Urinary bladder (tissue), 4 donors: ENCODE measurements around the gene SPATA16. TPM values are rescaled to one million over a fixed set of nuclear protein-coding genes. Genes with fewer than 3 reads are reported as not detected.

Source experiments
- DNase-seq: peaks from one replicate; pipeline ENCODE4 v3.0.0-alpha.2; 2015; ENCODE audit errors: extremely low spot score
- H3K27ac ChIP-seq: one replicate; pipeline ENCODE4 v1.5.1; 2013; ENCODE audit warnings: low read depth, mild to moderate bottlenecking, moderate library complexity
- H3K36me3 ChIP-seq: one replicate; pipeline ENCODE4 v1.6.1; 2013; ENCODE audit warnings: mild to moderate bottlenecking, moderate library complexity; ENCODE audit not compliant: insufficient read depth
- H3K4me1 ChIP-seq: one replicate; pipeline ENCODE4 v1.6.1; 2013; ENCODE audit warnings: mild to moderate bottlenecking, moderate library complexity; ENCODE audit not compliant: insufficient read depth
- H3K4me3 ChIP-seq: one replicate; pipeline ENCODE4 v1.5.1; 2013; ENCODE audit warnings: low read depth, low read length
- WGBS: extraction: QIAGEN DNeasy Blood & Tissue Kit; methylation state at CpG from one replicate; pipeline ENCODE4 v1.1.7; 2013; 5-methylcytosine and 5-hydroxymethylcytosine counted together
- polyA plus RNA-seq: library from polyadenylated mRNA; stranded (reverse); fragments of 200-250 nt; gene quantifications from one replicate; pipeline ENCODE4 v1.2.3, GENCODE V29; 2013
- total RNA-seq: library from RNA; depleted of rRNA; stranded (reverse); fragments of >200 nt; gene quantifications from one replicate; pipeline ENCODE4 v1.2.3, GENCODE V29; 2014
- donor health status: healthy with polysubstance abuse.
- donor health status: healthy.

SPATA16 gene
- total and polyA plus RNA-seq, 2 donors = not detected

DNA sequence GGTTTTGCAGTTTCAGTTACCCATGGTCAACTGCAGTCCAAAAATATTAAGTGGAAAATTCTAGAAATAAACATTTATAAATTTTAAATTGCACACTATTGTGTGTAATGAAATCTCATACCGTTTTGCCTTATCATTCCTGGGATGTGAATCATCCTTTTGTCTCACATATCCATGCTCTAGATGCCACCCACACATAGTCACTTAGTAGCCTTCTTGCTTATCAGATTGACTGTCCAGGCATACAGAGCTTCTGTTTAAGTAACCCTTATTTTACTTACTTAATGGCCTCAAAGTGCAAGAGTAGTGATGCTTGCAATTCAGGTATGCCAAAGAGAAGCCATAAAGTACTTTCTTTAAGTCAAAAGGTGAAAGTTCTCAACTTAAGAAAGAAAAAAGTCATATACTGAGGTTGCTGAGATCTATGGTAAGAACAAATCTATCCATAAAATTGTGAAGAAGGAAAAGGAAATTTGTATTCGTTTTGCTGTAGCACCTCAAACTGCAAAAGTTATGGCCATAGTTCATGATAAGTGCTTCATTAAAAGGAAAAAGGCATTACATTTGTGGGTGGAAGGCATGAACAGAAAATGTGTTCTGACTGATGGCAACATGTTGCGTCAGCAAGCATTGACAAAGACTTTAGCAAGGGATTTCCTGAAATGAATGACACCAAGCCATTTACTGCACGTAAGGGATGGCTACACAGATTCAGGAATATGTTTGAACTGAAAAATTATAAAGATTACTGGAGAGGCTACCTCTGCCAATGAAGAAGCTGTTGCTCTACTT lies 43.8 kb downstream of the SPATA16 start:
- Histone ChIP-seq H3K4me3 (no peak overlapping the region), H3K36me3 (no peaks in the 10 kb centered on the region), H3K4me1 (no peaks in the 10 kb centered on the region), H3K27ac (no peak overlapping the region)
- no peak for DNase-seq
- 73% methylated on average over 4 of the region's 4 CpGs for WGBS

DNA sequence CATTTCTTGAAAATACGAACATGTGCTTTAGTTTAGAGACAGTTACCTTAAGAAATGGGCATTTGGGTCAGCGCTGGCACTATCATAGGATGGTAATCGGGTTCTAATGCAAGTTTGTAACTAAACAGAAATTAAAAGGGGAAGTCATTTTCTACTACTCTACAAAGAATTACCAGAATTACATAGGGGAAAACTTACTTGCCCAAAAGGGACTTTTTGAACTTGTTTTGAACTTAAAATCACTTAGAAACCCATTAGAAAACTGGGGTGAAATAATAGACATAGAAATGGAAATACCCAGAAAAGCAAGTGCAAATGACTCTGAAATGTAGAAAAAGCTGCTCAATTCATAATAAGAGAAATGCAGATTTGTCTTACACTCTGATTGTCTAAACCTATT lies 44.9 kb downstream of the SPATA16 start:
- WGBS = 90% methylated on average over 3 of the region's 3 CpGs
- no peaks in the 10 kb centered on the region for H3K4me1 ChIP-seq
- no peaks in the 10 kb centered on the region for H3K36me3 ChIP-seq
- no peak for DNase-seq
- no peak overlapping the region for H3K4me3 ChIP-seq
- H3K27ac ChIP-seq = no peak overlapping the region

DNA sequence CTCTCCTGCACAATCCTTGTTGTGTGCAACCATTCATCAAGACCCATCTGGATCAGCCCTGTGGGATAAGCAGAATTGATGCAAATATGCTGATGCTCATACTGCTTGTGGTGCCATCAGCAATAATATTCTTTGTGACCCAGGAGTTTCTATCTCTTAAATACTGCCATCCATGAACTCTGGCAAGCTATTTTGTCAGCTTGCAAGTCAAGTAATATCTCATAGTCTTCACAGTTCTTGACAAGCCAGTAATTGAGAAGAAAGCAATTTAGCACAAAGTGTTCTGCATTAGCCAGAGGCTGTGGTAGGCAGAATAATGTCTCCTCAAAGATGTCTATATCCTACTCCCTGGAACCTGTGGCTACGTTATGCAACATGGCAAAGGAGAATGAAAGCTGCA lies 49.0 kb downstream of the SPATA16 start:
- no peak overlapping the region for H3K4me3 ChIP-seq
- DNase-seq = no peak
- no peaks in the 10 kb centered on the region for H3K4me1 ChIP-seq
- no peak overlapping the region for H3K27ac ChIP-seq
- 81% methylated on average over 1 of the region's 1 CpG for WGBS
- no peaks in the 10 kb centered on the region for H3K36me3 ChIP-seq

DNA sequence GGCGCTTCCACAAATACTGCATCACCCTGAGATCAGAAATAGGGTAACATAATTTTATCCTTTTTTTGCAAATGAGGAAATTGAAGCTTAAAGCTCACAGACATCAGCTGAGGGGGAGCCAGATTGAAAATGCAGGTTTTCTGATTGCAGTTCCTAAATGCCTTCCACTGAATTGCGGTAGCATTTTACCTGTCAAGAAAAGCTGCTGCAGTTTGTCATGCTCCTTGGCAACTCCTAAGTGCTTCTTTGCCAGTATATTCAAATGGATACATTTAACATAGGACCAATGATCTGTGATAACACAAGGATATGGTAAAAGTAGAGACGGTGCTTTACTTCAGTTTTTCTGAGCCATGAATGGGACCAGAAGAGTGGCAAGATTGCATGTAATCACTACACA lies 50.5 kb downstream of the SPATA16 start:
- Histone ChIP-seq H3K27ac (no peak overlapping the region), H3K4me1 (no peaks in the 10 kb centered on the region), H3K4me3 (no peak overlapping the region), H3K36me3 (no peaks in the 10 kb centered on the region)
- no peak for DNase-seq
- WGBS = 75% methylated on average over 3 of the region's 3 CpGs

DNA sequence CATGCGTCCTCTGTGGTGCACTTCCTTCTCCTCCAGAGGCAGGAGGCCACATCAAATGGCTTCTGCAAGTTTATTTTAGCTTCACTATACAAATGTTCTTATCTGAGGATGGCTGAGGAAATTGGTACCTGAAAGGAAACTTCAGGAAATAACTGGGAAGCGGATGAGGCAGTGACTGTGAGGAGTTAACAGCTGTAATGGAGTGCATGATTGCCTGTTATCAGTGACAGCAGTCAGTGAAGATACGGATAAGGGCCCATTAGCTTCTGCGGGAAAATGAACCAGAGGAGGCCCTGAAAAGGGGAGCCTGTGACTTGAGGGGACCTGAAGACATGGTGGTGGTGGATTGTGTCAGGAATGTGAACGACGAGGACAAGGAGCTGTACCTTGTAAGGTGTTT lies 51.8 kb downstream of the SPATA16 start:
- no peaks in the 10 kb centered on the region for H3K36me3 ChIP-seq
- no peak overlapping the region for H3K27ac ChIP-seq
- WGBS = 49% methylated on average over 6 of the region's 6 CpGs

DNA sequence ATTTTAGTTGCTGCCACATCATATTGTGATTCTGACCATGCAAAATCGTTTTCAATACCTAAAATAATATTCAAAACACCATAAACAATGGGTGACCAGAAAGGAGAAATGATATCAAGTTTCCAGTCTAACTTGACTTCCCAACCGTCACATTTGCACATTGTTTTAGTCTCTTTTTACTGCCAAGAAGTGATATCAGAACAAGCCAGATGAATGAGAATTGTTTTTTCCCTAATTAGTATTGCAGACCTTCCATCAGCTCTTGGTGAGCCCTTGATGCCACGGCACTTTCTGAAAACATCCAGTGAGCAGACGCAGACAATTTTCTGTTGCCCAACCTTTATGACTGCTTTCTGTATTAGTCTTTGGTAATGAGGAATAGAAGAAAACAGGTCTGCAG lies 62.5 kb downstream of the SPATA16 start:
- DNase-seq = no peak
- Histone ChIP-seq H3K4me1 (no peaks in the 10 kb centered on the region), H3K4me3 (no peak overlapping the region), H3K36me3 (no peaks in the 10 kb centered on the region), H3K27ac (no peak overlapping the region)
- 73% methylated on average over 4 of the region's 4 CpGs for WGBS

More for the DNA sequence above, 51.8 kb downstream of the SPATA16 start:
- no peaks in the 10 kb centered on the region for H3K4me1 ChIP-seq
- no peak for DNase-seq
- H3K4me3 ChIP-seq = no peak overlapping the region

DNA sequence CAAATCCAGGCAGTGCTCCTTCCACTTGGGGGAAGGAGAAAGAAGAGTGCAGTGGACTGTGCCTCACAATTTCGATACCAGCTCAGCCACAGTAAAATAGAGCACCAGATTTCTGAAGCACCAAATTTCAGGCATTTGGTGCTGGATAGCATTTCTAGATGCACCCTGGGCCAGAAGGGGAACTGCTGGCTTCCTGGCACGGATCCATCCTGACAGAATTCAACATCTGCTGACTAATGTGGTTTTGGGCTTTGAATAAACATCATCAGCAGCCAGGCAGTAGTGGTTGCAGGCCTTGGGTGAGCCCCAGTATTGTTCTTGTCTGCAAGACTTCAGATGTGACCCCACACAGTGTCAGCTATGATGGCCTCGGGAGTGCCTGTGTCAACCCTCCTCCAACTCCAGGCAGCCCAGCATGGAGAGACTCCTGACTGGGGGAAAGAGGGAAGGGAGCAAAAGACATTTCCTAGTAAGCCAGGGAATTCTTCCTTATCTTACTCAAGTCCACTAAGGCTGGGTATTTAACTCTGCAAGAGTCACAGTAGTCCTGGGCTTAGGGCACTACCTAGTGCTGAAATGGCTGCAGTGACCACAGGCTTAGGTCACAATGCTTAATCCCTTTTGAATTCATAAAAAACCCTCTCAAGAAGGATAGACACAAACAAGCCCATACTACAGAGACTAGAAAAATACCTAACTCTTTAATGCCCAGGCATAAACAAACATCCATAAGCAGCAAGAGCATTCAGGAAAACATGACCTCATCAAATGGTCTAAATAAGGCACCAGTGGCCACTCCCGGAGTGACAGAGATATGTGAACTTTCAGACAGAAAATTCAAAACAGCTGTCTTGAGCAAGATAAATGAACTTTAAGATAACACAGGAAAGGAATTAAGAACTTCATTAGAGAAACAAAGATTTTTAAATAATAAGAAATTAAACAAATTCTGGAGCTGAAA lies 74.7 kb downstream of the SPATA16 start:
- DNase-seq = no peak
- Histone ChIP-seq H3K4me1 (no peaks in the 10 kb centered on the region), H3K4me3 (no peak overlapping the region), H3K27ac (no peak overlapping the region), H3K36me3 (no peaks in the 10 kb centered on the region)
- WGBS = 34% methylated on average over 4 of the region's 4 CpGs

DNA sequence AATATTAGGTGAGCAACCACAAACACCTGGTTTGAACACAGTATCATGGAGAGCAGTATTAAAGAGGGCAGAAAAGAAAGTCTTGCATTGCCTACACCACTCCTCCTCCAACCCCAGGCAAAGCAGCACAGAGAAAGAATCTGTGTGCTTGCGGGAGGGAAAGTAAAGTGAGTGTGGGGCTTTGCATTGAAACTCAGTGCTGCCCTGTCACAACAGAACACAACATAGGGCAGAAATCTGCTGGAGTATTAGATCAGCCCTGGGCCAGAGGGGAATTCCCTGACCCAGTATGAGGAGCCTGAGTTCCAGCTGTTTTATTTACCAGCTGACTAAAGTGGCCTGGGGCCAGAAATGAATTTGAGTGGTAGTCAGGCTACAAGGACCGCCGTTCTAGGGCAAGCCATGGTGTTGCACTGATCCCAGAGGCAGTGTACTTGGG lies 75.5 kb downstream of the SPATA16 start:
- Histone ChIP-seq H3K4me1 (no peaks in the 10 kb centered on the region), H3K27ac (no peak overlapping the region), H3K36me3 (no peaks in the 10 kb centered on the region), H3K4me3 (no peak overlapping the region)
- DNase-seq = no peak
- WGBS = 41% methylated on average over 3 of the region's 3 CpGs

DNA sequence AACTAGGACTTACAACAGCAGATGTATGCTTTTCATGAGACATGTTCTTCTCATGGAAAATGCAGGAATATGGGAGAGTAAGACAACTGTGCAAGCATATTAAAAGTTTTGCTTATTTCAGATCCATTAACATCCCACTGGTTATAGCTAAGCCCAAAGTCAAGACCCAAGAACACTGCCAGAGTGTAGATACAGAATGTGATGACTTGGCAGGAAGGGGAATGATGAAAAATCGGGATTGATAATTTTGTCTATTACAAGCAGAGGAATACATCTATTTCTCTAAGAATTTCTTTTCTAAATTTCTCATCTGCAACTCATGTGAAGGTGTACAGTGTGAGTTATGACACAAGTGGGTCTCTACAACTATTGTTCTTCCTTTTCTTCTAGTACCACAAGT lies 76.4 kb downstream of the SPATA16 start:
- Histone ChIP-seq H3K36me3 (no peaks in the 10 kb centered on the region), H3K27ac (no peak overlapping the region), H3K4me1 (no peaks in the 10 kb centered on the region), H3K4me3 (no peak overlapping the region)
- DNase-seq = no peak
- WGBS = 84% methylated on average over 1 of the region's 1 CpG

DNA sequence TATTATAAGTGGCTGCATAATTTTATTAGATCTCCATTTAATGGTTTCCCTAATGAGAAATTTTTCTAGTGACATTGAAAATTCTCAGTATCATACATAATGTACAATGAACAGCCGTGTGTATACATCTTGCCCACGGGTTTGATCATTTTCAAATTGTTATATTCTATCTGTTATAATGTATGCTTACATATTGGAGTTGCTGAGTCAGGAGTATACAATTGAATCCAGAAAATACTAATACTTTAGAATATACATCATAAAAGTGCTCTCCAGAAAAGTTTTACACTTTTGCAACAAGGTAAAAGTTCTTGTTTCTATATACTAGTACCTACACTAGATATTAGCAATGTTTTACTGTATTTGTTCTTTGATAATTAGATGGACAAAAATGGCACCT lies 82.8 kb downstream of the SPATA16 start:
- DNase-seq = no peak
- Histone ChIP-seq H3K4me3 (no peak overlapping the region), H3K36me3 (no peaks in the 10 kb centered on the region), H3K4me1 (no peaks in the 10 kb centered on the region), H3K27ac (no peak overlapping the region)
- WGBS = 84% methylated on average over 2 of the region's 2 CpGs

DNA sequence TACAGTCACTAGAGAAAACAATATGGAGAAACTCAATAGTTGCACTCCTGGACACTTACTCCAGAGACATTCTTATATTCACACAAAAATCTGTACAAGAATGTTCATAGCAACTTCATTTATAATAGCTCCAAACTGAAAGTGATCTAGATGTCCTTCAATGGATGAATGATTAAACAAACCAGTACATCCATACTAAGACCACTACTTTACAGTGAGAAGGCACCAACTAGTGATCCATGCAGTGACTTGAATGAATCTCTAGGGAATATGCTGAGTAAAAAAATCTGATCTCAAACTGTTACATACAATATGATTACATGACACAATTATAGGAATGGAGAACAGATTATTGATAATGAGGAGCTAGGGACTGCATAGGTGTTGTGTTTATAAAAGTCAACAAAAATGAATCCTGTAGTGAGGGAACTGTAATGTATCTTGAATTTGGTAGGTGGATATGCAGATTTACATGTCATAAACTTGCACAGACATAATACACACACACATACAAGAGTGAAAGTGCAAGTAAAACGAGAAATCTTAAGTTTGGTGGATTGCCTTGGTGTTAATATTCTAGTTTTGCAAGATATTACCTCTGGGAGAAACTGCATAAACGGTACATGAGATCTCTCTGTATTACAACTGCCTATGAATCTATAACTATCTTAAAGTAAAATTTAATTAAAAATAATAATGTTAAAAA lies 85.7 kb downstream of the SPATA16 start:
- H3K27ac ChIP-seq = no peak overlapping the region
- no peak for DNase-seq
- H3K4me3 ChIP-seq = no peak overlapping the region
- H3K36me3 ChIP-seq = no peaks in the 10 kb centered on the region
- no peaks in the 10 kb centered on the region for H3K4me1 ChIP-seq
- 72% methylated on average over 2 of the region's 2 CpGs for WGBS

DNA sequence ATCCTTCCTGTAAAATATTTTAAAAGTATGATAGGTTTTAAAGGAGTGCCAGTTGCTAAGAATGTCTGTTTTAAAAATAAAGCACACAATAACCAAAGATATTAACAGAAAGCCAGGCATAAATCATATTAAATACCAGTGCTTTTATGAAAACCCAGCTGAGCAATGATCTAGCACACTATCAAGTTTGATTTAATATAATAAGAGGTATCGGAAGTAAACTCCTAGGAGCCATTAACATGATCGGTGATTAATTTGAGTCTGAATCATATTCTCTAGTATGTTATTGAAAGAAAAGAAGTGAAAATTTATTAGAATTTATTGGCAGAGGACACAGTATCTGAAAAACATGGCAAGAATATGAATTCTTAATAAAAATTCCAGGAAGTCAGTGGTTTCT lies 91.7 kb downstream of the SPATA16 start:
- Histone ChIP-seq H3K4me3 (no peak overlapping the region), H3K4me1 (no peaks in the 10 kb centered on the region), H3K36me3 (no peaks in the 10 kb centered on the region), H3K27ac (no peak overlapping the region)
- DNase-seq = no peak
- 91% methylated on average over 2 of the region's 2 CpGs for WGBS

DNA sequence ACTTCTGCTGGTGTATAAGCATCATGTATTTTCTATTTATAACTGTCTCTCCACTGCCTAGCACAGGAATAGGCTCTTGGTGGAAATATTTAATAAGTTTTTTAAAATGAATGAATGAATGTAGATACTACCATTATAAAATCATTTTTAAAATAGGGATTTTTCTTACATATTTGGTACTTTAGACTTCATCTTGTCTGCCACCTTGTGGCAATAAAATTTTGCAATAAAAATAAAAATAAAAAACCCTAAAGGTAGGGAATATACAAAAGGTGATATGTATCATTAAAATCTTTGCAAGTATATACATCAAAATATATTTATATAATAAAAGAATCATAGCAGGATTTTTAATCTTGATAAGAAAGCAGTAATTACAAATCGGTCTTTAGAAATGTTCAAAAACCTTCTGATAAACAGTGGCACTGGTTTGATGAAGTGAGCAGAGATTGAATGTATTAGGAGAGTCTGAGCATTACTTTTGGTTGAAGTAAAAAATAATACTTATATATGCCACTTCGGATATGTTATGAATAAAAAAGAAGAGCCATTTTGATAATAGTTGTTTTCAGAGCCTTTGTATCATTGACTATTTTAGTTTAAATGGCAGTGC lies 95.2 kb downstream of the SPATA16 start:
- H3K4me1 ChIP-seq = no peaks in the 10 kb centered on the region
- 66% methylated on average over 2 of the region's 2 CpGs for WGBS
- no peak overlapping the region for H3K27ac ChIP-seq
- no peaks in the 10 kb centered on the region for H3K36me3 ChIP-seq
- H3K4me3 ChIP-seq = no peak overlapping the region
- DNase-seq = no peak
